ENCODE measurements around the gene PTCHD4.
"Not testable (repeated sequence)": the region's sequence is repeated elsewhere in the genome, so short reads cannot be mapped to it uniquely, and the experiment has no call there.

PTCHD4 gene

GRCh38 chr6:48111143-48111506 lies at the start of gene PTCHD4:
Gene PTCHD4, minus strand, starts transcription at chr6:48111197. Its CDS starts 42,240 bp downstream, at chr6:48068957.
- DNase-seq: no peak

GRCh38 chr6:48151142-48151541 lies 40.1 kb upstream of the PTCHD4 start:
- DNase-seq: no peak

GRCh38 chr6:48150701-48151100 lies 39.7 kb upstream of the PTCHD4 start:
- no peak for DNase-seq

GRCh38 chr6:48147051-48147450 lies 36.1 kb upstream of the PTCHD4 start:
- no peak for DNase-seq

GRCh38 chr6:48144021-48144420 lies 33.0 kb upstream of the PTCHD4 start:
- DNase-seq: no peak

- DNase-seq: no peak
Observed at GRCh38 chr6:48141975-48142374, 31.0 kb upstream of the PTCHD4 start.

GRCh38 chr6:48139818-48140614 lies 29.0 kb upstream of the PTCHD4 start:
- DNase-seq: no peak

GRCh38 chr6:48136856-48137255 lies 25.9 kb upstream of the PTCHD4 start:
- DNase-seq: no peak

GRCh38 chr6:48135323-48136084 lies 24.5 kb upstream of the PTCHD4 start:
- DNase-seq: no peak

- DNase-seq: no peak
Observed at GRCh38 chr6:48134246-48134645, 23.2 kb upstream of the PTCHD4 start.

GRCh38 chr6:48123601-48124000 lies 12.6 kb upstream of the PTCHD4 start:
- no peak for DNase-seq

- not testable (repeated sequence) for DNase-seq
Observed at GRCh38 chr6:48121983-48122749, 11.2 kb upstream of the PTCHD4 start.

- DNase-seq: no peak
Observed at GRCh38 chr6:48116699-48117645, 6.0 kb upstream of the PTCHD4 start.

- no peak for DNase-seq
Observed at GRCh38 chr6:48113130-48113529, 2.1 kb upstream of the PTCHD4 start.

GRCh38 chr6:48111575-48111974 lies 578 bp upstream of the PTCHD4 start:
- no peak for DNase-seq

GRCh38 chr6:48110436-48111142 lies 408 bp downstream of the PTCHD4 start:
- DNase-seq: no peak

GRCh38 chr6:48109944-48110343 lies 1.1 kb downstream of the PTCHD4 start:
- no peak for DNase-seq

- DNase-seq: not testable (repeated sequence)
Observed at GRCh38 chr6:48102476-48103195, 8.4 kb downstream of the PTCHD4 start.

- no peak for DNase-seq
Observed at GRCh38 chr6:48101290-48101689, 9.7 kb downstream of the PTCHD4 start.

GRCh38 chr6:48100588-48100895 lies 10.5 kb downstream of the PTCHD4 start:
- no peak for DNase-seq

Measured in activated CD8-positive, alpha-beta memory T cell treated with anti-CD3 and anti-CD28 coated beads, Interleukin-2, amount 50 U/mL, for 4 hours (primary cell).